Neural cell (in vitro differentiated cells): Measurements from ENCODE around the gene FYCO1. TPM values are rescaled to one million over a fixed set of nuclear protein-coding genes. Genes with fewer than 3 reads are reported as not detected.

ENCODE experiments used
- H2AFZ ChIP-seq: fragments of 200-600, 300-800 bp; sonication (generic), shearing (Covaris generic); 2 replicates; pipeline ENCODE4 v1.6.0; 2014; ENCODE audit warnings: low read depth, mild to moderate bottlenecking, antibody characterized with exemption, low read length, moderate library complexity
- H3F3A ChIP-seq: fragments of 200-600 bp; shearing (Covaris generic); 2 replicates; pipeline ENCODE4 v1.6.1; 2016; ENCODE audit warnings: mild to moderate bottlenecking, moderate library complexity, mixed read lengths, antibody characterized with exemption, low read length; ENCODE audit not compliant: insufficient read depth, poor library complexity, severe bottlenecking
- H3K27ac ChIP-seq: fragments of 200-600, 300-800 bp; sonication (generic), shearing (Covaris generic); 2 replicates; pipeline ENCODE4 v1.5.1; 2014; ENCODE audit warnings: mild to moderate bottlenecking, low read length, moderate library complexity
- H3K27me3 ChIP-seq: fragments of 300-800, 200-600 bp; sonication (generic), shearing (Covaris generic); 2 replicates; pipeline ENCODE4 v1.6.0; 2014; ENCODE audit warnings: mild to moderate bottlenecking, low read depth, low read length, moderate library complexity; ENCODE audit not compliant: insufficient read depth
- H3K36me3 ChIP-seq: fragments of 300-800, 200-600 bp; sonication (generic), shearing (Covaris generic); 2 replicates; pipeline ENCODE4 v1.5.1; 2014; ENCODE audit warnings: mild to moderate bottlenecking, antibody characterized with exemption, low read length, moderate library complexity; ENCODE audit not compliant: insufficient read depth
- H3K4me2 ChIP-seq: fragments of 300-800, 200-600 bp; sonication (generic), shearing (Covaris generic); 2 replicates; pipeline ENCODE4 v1.6.0; 2014; ENCODE audit warnings: mild to moderate bottlenecking, low read length
- H3K4me3 ChIP-seq: fragments of 300-800, 200-600 bp; sonication (generic), shearing (Covaris generic); 2 replicates; pipeline ENCODE4 v1.5.1; 2014; ENCODE audit warnings: mild to moderate bottlenecking, low read length, moderate library complexity
- H3K79me2 ChIP-seq: fragments of 200-600 bp; shearing (Covaris generic); replicated peaks from 2 replicates; pipeline ENCODE4 v1.6.0; 2014; ENCODE audit warnings: mild to moderate bottlenecking, low read length, moderate library complexity; ENCODE audit not compliant: insufficient read depth
- H3K9ac ChIP-seq: fragments of 300-800, 200-600 bp; sonication (generic), shearing (Covaris generic); 2 replicates; pipeline ENCODE4 v1.6.1; 2016; ENCODE audit warnings: mild to moderate bottlenecking, low read length, mixed read lengths
- H3K9me2 ChIP-seq: fragments of 200-600 bp; shearing (Covaris generic); 2 replicates; pipeline ENCODE4 v1.6.1; 2016; ENCODE audit warnings: mild to moderate bottlenecking, low read length, mixed read lengths; ENCODE audit not compliant: insufficient read depth
- H3K9me3 ChIP-seq: fragments of 200-600, 300-800 bp; sonication (generic), shearing (Covaris generic); 2 replicates; pipeline ENCODE4 v1.6.1; 2016; ENCODE audit warnings: mild to moderate bottlenecking, mixed run types, low read length, moderate library complexity, mixed read lengths
- H4K20me1 ChIP-seq: fragments of 200-600 bp; shearing (Covaris generic); 2 replicates; pipeline ENCODE4 v1.6.1; 2016; ENCODE audit warnings: mild to moderate bottlenecking, mixed run types; ENCODE audit not compliant: insufficient read depth
- EP300 ChIP-seq: fragments of 450-650 bp; conservative IDR thresholded peaks from 2 replicates; pipeline ENCODE4 v1.6.1; 2014; ENCODE audit warnings: antibody characterized with exemption, mild to moderate bottlenecking, moderate library complexity; ENCODE audit not compliant: poor library complexity, severe bottlenecking
- EZH2 ChIP-seq: fragments of 200-600, 300-800 bp; shearing (Covaris generic), sonication (generic); IDR thresholded peaks from 2 replicates; pipeline ENCODE4 v1.6.1; 2014; ENCODE audit warnings: antibody characterized with exemption, low read length, borderline replicate concordance, mild to moderate bottlenecking; ENCODE audit not compliant: insufficient read depth, poor library complexity, severe bottlenecking
- MXI1 ChIP-seq: fragments of 450-650 bp; conservative IDR thresholded peaks from 2 replicates; pipeline ENCODE4 v1.6.1; 2014; ENCODE audit warnings: antibody characterized with exemption, mild to moderate bottlenecking; ENCODE audit not compliant: poor library complexity, severe bottlenecking
- POLR2AphosphoS5 ChIP-seq: IDR thresholded peaks from 2 replicates; pipeline ENCODE4 v1.6.1; 2012
- RAD21 ChIP-seq: fragments of 450-650 bp; conservative IDR thresholded peaks from 2 replicates; pipeline ENCODE4 v1.6.1; 2014; ENCODE audit warnings: antibody characterized with exemption, mild to moderate bottlenecking, moderate library complexity
- REST ChIP-seq: IDR thresholded peaks from 2 replicates; pipeline ENCODE4 v1.6.1; 2012; ENCODE audit warnings: borderline replicate concordance
- SMC3 ChIP-seq: fragments of 450-650 bp; conservative IDR thresholded peaks from 2 replicates; pipeline ENCODE4 v1.6.1; 2014; ENCODE audit warnings: antibody characterized with exemption, mild to moderate bottlenecking, moderate library complexity; ENCODE audit not compliant: poor library complexity
- TAF1 ChIP-seq: IDR thresholded peaks from 2 replicates; pipeline ENCODE4 v1.6.1; 2012; ENCODE audit warnings: low read depth
- polyA plus RNA-seq: library from polyadenylated mRNA; depleted of rRNA; stranded (reverse); fragments of >200 nt; gene quantifications from 2 replicates; pipeline ENCODE4 v1.2.3, GENCODE V29; 2014
- TF ChIP-seq, protein P1 (sequence below): fragments of 450-650 bp; IDR thresholded peaks from 2 replicates; pipeline ENCODE4 v1.5.1; 2014; ENCODE audit warnings: antibody characterized with exemption, mild to moderate bottlenecking, moderate library complexity; ENCODE audit not compliant: poor library complexity, severe bottlenecking

The FYCO1 gene
- polyA plus RNA-seq, 1 donor from 2014 or later, result 0.12 TPM

- no peak for TF ChIP-seq SMC3
- TF ChIP-seq MXI1, result no peak
- H3K36me3 ChIP-seq, result no peaks in the 10 kb centered on the region
Measured at GRCh38 chr3:45975686-45976085, 19.9 kb downstream of the FYCO1 start.

DNA sequence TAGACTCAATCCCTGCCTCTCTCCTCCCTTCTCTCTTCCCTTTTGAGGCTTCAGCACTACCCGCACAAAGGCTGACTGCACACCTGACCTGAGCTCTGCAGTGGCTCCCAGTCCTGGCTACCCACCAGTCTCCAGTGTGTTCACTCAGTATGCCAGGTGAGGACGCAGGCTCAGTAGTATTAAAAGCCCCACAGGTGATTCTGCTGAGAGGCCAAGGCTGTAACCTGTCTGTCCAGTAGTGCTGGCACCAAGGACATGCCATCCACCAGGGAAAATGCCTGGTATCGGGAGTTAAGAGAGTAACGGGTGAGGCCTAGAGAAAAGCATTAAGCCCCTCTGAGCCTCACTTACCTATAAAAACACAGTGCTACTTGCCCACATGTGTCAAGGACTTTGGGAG, 20.9 kb downstream of the FYCO1 start:
- no peaks in the 10 kb centered on the region for H3K9me3 ChIP-seq
- H3K9me2 ChIP-seq, result no peaks in the 10 kb centered on the region
- H3K27me3 ChIP-seq, result no peaks in the 10 kb centered on the region
- no peaks in the 10 kb centered on the region for H4K20me1 ChIP-seq
- no peak overlapping the region for H3K27ac ChIP-seq
- H3K36me3 ChIP-seq, result no peaks in the 10 kb centered on the region
- H3K4me3 ChIP-seq, result no peak overlapping the region
- no peaks in the 10 kb centered on the region for H3K79me2 ChIP-seq
- H3K9ac ChIP-seq, result no peak overlapping the region
- no peak overlapping the region for H2AFZ ChIP-seq
- TF ChIP-seq POLR2AphosphoS5, result no peak
- no peak for TF ChIP-seq SMC3
- no peak for TF ChIP-seq REST
- TF ChIP-seq MXI1, result no peak
- no peak for TF ChIP-seq EP300
- TF ChIP-seq, protein P1, sequence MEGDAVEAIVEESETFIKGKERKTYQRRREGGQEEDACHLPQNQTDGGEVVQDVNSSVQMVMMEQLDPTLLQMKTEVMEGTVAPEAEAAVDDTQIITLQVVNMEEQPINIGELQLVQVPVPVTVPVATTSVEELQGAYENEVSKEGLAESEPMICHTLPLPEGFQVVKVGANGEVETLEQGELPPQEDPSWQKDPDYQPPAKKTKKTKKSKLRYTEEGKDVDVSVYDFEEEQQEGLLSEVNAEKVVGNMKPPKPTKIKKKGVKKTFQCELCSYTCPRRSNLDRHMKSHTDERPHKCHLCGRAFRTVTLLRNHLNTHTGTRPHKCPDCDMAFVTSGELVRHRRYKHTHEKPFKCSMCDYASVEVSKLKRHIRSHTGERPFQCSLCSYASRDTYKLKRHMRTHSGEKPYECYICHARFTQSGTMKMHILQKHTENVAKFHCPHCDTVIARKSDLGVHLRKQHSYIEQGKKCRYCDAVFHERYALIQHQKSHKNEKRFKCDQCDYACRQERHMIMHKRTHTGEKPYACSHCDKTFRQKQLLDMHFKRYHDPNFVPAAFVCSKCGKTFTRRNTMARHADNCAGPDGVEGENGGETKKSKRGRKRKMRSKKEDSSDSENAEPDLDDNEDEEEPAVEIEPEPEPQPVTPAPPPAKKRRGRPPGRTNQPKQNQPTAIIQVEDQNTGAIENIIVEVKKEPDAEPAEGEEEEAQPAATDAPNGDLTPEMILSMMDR, result no peak
- no peak for TF ChIP-seq RAD21
- no peak for TF ChIP-seq TAF1
- no peak for TF ChIP-seq EZH2
- H3F3A ChIP-seq, result no peaks in the 10 kb centered on the region
- H3K4me2 ChIP-seq, result no peak overlapping the region

More at GRCh38 chr3:45975686-45976085, 19.9 kb downstream of the FYCO1 start:
- H3K9me3 ChIP-seq, result no peaks in the 10 kb centered on the region
- no peaks in the 10 kb centered on the region for H3K27me3 ChIP-seq
- no peaks in the 10 kb centered on the region for H3F3A ChIP-seq
- no peaks in the 10 kb centered on the region for H3K79me2 ChIP-seq
- no peak overlapping the region for H3K27ac ChIP-seq
- no peak overlapping the region for H3K4me2 ChIP-seq
- H3K9me2 ChIP-seq, result no peaks in the 10 kb centered on the region
- H3K9ac ChIP-seq, result no peak overlapping the region
- no peaks in the 10 kb centered on the region for H4K20me1 ChIP-seq
- no peak overlapping the region for H3K4me3 ChIP-seq
- H2AFZ ChIP-seq, result no peak overlapping the region
